Upper lobe of left lung (tissue), 6 donors: Measurements from ENCODE around the gene SLC37A4. TPM values are rescaled to one million over a fixed set of nuclear protein-coding genes. Genes with fewer than 3 reads are reported as not detected.
"Not testable (repeated sequence)": the region's sequence is repeated elsewhere in the genome, so short reads cannot be mapped to it uniquely, and the experiment has no call there.

Source experiments
- ATAC-seq, 2 donors: fragments of 200-7000 bp; cut with Tn5 transposase; one replicate each; pipeline ENCODE4 v1.9.1; 2022; ENCODE audit warnings: mild to moderate bottlenecking in 2 of 2, moderate library complexity in 2 of 2; ENCODE audit not compliant: low FRiP score in 2 of 2
- DNase-seq, 2 donors: peaks; one replicate each; pipeline ENCODE4 v3.0.0-alpha.2; 2019 to 2020
- H3K27ac ChIP-seq, 4 donors: fragments of 200-600 bp; sonication (generic); one replicate each; pipeline ENCODE4 v1.5.1; 2016 to 2019
- H3K27me3 ChIP-seq, 4 donors: fragments of 200-600 bp; sonication (generic); one replicate each; pipeline ENCODE4 v1.5.1; 2017 to 2019
- H3K36me3 ChIP-seq, 4 donors: fragments of 200-600 bp; sonication (generic); one replicate each; pipeline ENCODE4 v1.5.1; 2016 to 2019
- H3K4me1 ChIP-seq, 4 donors: fragments of 200-600 bp; sonication (generic); one replicate each; pipeline ENCODE4 v1.5.1; 2018 to 2019
- H3K4me3 ChIP-seq, 4 donors: fragments of 200-600 bp; sonication (generic); one replicate each; pipeline ENCODE4 v1.5.1; 2017 to 2019; ENCODE audit warnings: mild to moderate bottlenecking in 2 of 4, moderate library complexity in 1 of 4
- H3K9me3 ChIP-seq, 4 donors: fragments of 200-600 bp; sonication (generic); one replicate each; pipeline ENCODE4 v1.5.1; 2018 to 2019
- EP300 ChIP-seq, 4 donors: sonication (generic); formaldehyde crosslinking; IDR thresholded peaks; one replicate each; pipeline ENCODE4 v1.5.1; 2017; ENCODE audit warnings: antibody characterized with exemption in 4 of 4, control low read depth in 2 of 4
- POLR2A ChIP-seq, 4 donors: fragments of 450-650 bp; IDR thresholded peaks; one replicate each; pipeline ENCODE4 v1.5.1; 2016 to 2017; ENCODE audit warnings: antibody characterized with exemption in 4 of 4, mild to moderate bottlenecking in 2 of 4
- POLR2AphosphoS5 ChIP-seq, 2 donors: sonication (generic); formaldehyde crosslinking; IDR thresholded peaks; one replicate each; pipeline ENCODE4 v1.5.1; 2017; ENCODE audit warnings: antibody characterized with exemption in 2 of 2
- WGBS, 2 donors: methylation state at CpG; one replicate each; pipeline ENCODE4 v1.1.5; 2017 to 2018; 5-methylcytosine and 5-hydroxymethylcytosine counted together
- total RNA-seq, 6 donors: library from RNA; depleted of rRNA in 4 of 6; stranded (reverse); fragments of >200 nt in 4 of 6; gene quantifications; one replicate each; pipeline versions ENCODE4 v1.1.0 to v1.2.1, GENCODE V29; 2016 to 2021
- TF ChIP-seq, protein P1 (sequence below), 6 experiments: fragments of 450-650 bp in 4 of 6; fragments of 200-600 bp in 2 of 6; sonication (generic) in 2 of 6; IDR thresholded peaks; one replicate each; pipeline ENCODE4 v1.5.1; 2016 to 2019; ENCODE audit warnings: antibody characterized with exemption in 6 of 6
- donor health status: DM: no; HTN: no; CAD: no; lungs with moderate emphysema.
- donor health status: DM: no; HTN: yes; CAD: no; lungs with severe emphysema.

SLC37A4 gene
- total RNA-seq, 6 donors from 2014 or later, result 11.4 to 29.0 (median 19.9) TPM

DNA sequence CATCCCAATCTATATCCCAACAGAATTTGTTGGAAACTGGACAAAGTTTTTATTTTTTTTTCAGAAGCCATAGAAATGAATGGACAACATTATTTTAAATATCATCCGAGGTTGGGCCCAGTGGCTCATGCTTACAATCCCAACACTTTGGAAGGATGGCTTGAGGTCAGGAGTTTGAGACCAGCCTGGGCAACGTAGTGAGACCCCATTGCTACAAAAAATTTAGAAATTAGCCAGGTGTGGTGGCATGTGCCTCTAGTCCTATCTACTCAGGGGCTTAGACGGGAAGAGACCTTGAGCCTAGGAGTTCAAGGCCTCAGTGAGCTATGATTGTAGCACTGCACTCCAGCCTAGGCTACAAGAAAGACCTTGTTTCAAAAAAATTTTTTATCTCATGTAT, 4.1 kb upstream of the SLC37A4 start:
- no peaks in the 10 kb centered on the region for H3K36me3 ChIP-seq
- TF ChIP-seq POLR2AphosphoS5 (IDR thresholded peaks at IDR 0.05), result no peak
- TF ChIP-seq EP300 (IDR thresholded peaks at IDR 0.05), result no peak
- no peak for TF ChIP-seq POLR2A (IDR thresholded peaks at IDR 0.05)
- TF ChIP-seq, protein P1, sequence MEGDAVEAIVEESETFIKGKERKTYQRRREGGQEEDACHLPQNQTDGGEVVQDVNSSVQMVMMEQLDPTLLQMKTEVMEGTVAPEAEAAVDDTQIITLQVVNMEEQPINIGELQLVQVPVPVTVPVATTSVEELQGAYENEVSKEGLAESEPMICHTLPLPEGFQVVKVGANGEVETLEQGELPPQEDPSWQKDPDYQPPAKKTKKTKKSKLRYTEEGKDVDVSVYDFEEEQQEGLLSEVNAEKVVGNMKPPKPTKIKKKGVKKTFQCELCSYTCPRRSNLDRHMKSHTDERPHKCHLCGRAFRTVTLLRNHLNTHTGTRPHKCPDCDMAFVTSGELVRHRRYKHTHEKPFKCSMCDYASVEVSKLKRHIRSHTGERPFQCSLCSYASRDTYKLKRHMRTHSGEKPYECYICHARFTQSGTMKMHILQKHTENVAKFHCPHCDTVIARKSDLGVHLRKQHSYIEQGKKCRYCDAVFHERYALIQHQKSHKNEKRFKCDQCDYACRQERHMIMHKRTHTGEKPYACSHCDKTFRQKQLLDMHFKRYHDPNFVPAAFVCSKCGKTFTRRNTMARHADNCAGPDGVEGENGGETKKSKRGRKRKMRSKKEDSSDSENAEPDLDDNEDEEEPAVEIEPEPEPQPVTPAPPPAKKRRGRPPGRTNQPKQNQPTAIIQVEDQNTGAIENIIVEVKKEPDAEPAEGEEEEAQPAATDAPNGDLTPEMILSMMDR (IDR thresholded peaks at IDR 0.05), result no peak
- no peaks in the 10 kb centered on the region for H3K27me3 ChIP-seq
- no peak overlapping the region for H3K27ac ChIP-seq
- peaks cover 4 to 13% (median 8%) of the 10 kb centered on the region in 4 donors for H3K4me1 ChIP-seq
- 82 to 84% methylated on average over 3 of the region's 3 CpGs for WGBS, 2 donors
- ATAC-seq, result no peak
- H3K9me3 ChIP-seq, result no peaks in the 10 kb centered on the region
- no peak overlapping the region for H3K4me3 ChIP-seq
- DNase-seq, result no peak

DNA sequence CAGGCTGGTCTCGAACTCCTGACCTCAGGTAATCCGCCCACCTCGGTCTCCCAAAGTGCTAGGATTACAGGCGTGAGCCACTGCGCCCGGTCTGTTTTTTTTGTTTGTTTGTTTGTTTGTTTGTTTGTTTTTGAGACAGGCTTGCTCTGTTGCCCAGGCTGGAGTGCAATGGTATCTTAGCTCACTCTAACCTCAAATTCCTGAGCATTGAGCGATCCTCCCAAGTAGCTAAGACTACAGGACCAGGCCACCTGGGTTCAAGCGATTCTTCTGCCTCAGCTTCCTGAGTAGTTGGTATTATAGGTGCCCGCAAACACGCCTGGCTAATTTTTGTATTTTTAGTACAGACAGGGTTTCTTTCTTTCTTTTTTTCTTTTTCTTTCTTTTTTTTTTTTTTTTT, 2.7 kb upstream of the SLC37A4 start:
- H3K4me1 ChIP-seq, result peaks cover 17 to 25% (median 19%) of the 10 kb centered on the region in 4 donors
- H3K27ac ChIP-seq, H3K9me3 ChIP-seq, H3K36me3 ChIP-seq, ATAC-seq, DNase-seq, H3K4me3 ChIP-seq, H3K27me3 ChIP-seq: not testable (repeated sequence)
- 77 to 86% methylated on average over 10 of the region's 10 CpGs for WGBS, 2 donors

DNA sequence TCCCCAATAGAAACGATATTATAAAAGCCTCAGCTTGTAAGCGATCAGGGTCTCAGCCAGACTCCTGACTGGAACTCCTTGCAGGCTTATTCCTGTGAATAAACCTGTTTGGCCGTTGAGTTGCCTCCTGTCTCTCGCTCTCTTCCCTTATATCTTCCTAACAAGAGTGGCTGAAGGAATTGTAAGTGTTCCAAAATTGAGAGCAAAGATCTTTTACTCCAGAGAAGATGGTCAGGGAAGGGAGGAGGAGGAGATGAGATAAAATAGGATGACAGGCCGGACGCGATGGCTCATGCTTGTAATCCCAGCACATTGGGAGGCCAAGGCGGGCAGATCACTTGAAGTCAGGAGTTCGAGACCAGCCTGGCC, 1.2 kb upstream of the SLC37A4 start:
- Histone ChIP-seq H3K4me1 (peaks cover 17 to 25% (median 21%) of the 10 kb centered on the region in 4 donors), H3K27me3 (no peaks in the 10 kb centered on the region), H3K4me3 (no peak overlapping the region), H3K27ac (no peak overlapping the region), H3K9me3 (no peaks in the 10 kb centered on the region), H3K36me3 (peaks cover 0 to 12% (median 2%) of the 10 kb centered on the region in 4 donors)
- no peak for ATAC-seq
- DNase-seq, result no peak
- TF ChIP-seq POLR2AphosphoS5 (IDR thresholded peaks at IDR 0.05), result no peak
- no peak for TF ChIP-seq POLR2A (IDR thresholded peaks at IDR 0.05)
- TF ChIP-seq, protein P1 (IDR thresholded peaks at IDR 0.05), result no peak
- TF ChIP-seq EP300 (IDR thresholded peaks at IDR 0.05), result no peak
- WGBS, 2 donors, result 73 to 89% methylated on average over 9 of the region's 9 CpGs

DNA sequence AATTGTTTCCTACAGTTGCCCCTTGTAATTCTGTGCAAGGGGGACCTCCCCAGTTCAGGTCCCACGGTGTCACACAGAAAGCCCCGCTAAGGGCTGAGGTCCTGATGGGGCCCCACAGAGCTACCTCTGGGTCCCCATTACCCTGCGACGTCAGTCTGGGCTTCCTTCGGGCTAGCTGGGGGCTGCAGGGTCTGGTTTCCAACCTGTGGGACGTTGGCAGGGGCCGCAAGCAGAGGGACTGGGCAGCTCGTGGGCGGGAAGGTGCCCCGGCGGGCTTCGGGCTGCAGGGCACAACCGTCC, 698 bp downstream of the SLC37A4 start:
- Histone ChIP-seq H3K9me3 (no peaks in the 10 kb centered on the region), H3K27me3 (no peaks in the 10 kb centered on the region), H3K4me3 (peak overlapping the region; percentile 64 to 96 (median 88)), H3K36me3 (peaks cover 4 to 28% (median 10%) of the 10 kb centered on the region in 4 donors), H3K4me1 (peaks cover 20 to 35% (median 24%) of the 10 kb centered on the region in 4 donors), H3K27ac (peak overlapping the region; percentile 74 to 91 (median 84))
- no peak for TF ChIP-seq EP300 (IDR thresholded peaks at IDR 0.05)
- no peak for TF ChIP-seq POLR2AphosphoS5 (IDR thresholded peaks at IDR 0.05)
- TF ChIP-seq, protein P1 (IDR thresholded peaks at IDR 0.05), result no peak
- no peak for TF ChIP-seq POLR2A (IDR thresholded peaks at IDR 0.05)
- no peak for DNase-seq
- ATAC-seq, result peak in 1 of 2 donors; percentile 4
- 7 to 40% methylated on average over 1 to 6 of the region's 13 CpGs for WGBS, 2 donors

DNA sequence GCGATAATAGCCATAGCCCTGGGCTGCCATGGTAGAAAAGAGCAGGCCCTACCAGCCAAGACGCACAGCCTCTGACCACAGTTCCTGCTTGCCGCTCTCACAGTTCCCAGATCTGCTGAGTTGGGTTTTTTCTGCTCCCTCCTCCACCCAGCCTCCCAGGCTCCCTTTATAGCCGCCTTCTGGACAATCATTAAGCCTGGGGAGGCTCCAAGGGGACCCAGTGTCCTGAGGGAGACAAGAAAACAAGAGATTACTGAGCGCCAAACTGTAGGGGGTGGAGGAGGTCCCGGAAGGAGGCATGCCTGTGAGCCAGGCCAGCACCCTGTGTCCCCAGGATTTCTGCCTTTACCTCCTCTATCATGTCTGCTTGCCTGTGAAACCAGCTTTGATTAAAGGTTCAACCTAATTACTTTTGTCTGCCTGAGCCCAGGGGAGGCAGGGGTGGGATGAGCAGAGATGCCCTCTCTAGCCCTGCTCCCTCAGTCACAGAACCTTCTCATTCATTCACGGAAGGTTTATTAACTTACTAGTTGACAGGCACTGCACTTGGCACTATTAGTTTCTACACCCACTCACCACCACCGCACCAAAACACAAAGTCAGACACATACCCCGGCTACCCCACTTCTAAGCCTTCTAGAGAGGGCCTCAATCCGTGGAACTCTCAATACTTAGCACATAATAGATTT, 1.2 kb downstream of the SLC37A4 start:
- Histone ChIP-seq H3K27me3 (no peaks in the 10 kb centered on the region), H3K4me1 (peaks cover 21 to 39% (median 25%) of the 10 kb centered on the region in 4 donors), H3K9me3 (no peaks in the 10 kb centered on the region), H3K4me3 (peak overlapping the region in 3 of 4 donors; percentile 64 to 96 (median 82)), H3K27ac (peak overlapping the region; percentile 74 to 91 (median 84)), H3K36me3 (peaks cover 5 to 33% (median 14%) of the 10 kb centered on the region in 4 donors)
- 52 to 74% methylated on average over 10 of the region's 10 CpGs for WGBS, 2 donors
- DNase-seq, result no peak
- TF ChIP-seq, protein P1 (IDR thresholded peaks at IDR 0.05), result no peak
- TF ChIP-seq EP300 (IDR thresholded peaks at IDR 0.05) (no peak), POLR2A (IDR thresholded peaks at IDR 0.05) (no peak), POLR2AphosphoS5 (IDR thresholded peaks at IDR 0.05) (no peak)
- ATAC-seq, result peak in 1 of 2 donors; percentile 9
